Measurements from ENCODE around the gene UBE2R2.

The UBE2R2 gene

DNA sequence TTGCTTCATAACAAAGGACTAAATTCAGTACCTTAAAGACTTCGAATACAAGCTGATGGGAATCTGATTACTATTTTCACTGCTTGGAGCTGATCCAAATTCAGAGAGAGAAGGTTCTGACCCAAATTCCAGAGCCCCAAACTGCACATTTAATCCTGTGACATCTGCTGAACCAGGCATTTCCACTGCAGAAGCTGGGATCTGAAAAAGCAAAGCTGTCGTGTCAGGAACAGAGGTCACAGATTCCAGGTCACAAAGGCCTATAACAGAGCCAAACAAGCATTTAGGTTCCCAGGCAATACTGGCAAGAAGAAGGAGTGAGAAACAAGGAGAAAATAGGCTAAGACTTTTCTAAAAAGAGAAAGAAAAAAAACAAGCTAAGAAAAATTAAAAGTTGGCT, 126.4 kb downstream of the UBE2R2 start:
- no peak for TF ChIP-seq TAF1 (IDR thresholded peaks at IDR 0.05; ENCODE audit: borderline replicate concordance, insufficient read depth, low read length)
- no peak for TF ChIP-seq SIN3A (IDR thresholded peaks at IDR 0.05; ENCODE audit: borderline replicate concordance, insufficient read depth, low read length)
- no peak for TF ChIP-seq POLR2AphosphoS5 (IDR thresholded peaks at IDR 0.05; ENCODE audit: low read depth, low read length)
- TF ChIP-seq, protein P1, sequence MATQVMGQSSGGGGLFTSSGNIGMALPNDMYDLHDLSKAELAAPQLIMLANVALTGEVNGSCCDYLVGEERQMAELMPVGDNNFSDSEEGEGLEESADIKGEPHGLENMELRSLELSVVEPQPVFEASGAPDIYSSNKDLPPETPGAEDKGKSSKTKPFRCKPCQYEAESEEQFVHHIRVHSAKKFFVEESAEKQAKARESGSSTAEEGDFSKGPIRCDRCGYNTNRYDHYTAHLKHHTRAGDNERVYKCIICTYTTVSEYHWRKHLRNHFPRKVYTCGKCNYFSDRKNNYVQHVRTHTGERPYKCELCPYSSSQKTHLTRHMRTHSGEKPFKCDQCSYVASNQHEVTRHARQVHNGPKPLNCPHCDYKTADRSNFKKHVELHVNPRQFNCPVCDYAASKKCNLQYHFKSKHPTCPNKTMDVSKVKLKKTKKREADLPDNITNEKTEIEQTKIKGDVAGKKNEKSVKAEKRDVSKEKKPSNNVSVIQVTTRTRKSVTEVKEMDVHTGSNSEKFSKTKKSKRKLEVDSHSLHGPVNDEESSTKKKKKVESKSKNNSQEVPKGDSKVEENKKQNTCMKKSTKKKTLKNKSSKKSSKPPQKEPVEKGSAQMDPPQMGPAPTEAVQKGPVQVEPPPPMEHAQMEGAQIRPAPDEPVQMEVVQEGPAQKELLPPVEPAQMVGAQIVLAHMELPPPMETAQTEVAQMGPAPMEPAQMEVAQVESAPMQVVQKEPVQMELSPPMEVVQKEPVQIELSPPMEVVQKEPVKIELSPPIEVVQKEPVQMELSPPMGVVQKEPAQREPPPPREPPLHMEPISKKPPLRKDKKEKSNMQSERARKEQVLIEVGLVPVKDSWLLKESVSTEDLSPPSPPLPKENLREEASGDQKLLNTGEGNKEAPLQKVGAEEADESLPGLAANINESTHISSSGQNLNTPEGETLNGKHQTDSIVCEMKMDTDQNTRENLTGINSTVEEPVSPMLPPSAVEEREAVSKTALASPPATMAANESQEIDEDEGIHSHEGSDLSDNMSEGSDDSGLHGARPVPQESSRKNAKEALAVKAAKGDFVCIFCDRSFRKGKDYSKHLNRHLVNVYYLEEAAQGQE (IDR thresholded peaks at IDR 0.05; ENCODE audit: insufficient read depth in 1 of 2, low read depth in 2 of 2, low read length in 2 of 2) = no peak
- TF ChIP-seq FOXP2 (optimal IDR thresholded peaks at IDR 0.05; ENCODE audit: borderline replicate concordance, extremely low read depth, extremely low read length, insufficient read depth) = no peak

DNA sequence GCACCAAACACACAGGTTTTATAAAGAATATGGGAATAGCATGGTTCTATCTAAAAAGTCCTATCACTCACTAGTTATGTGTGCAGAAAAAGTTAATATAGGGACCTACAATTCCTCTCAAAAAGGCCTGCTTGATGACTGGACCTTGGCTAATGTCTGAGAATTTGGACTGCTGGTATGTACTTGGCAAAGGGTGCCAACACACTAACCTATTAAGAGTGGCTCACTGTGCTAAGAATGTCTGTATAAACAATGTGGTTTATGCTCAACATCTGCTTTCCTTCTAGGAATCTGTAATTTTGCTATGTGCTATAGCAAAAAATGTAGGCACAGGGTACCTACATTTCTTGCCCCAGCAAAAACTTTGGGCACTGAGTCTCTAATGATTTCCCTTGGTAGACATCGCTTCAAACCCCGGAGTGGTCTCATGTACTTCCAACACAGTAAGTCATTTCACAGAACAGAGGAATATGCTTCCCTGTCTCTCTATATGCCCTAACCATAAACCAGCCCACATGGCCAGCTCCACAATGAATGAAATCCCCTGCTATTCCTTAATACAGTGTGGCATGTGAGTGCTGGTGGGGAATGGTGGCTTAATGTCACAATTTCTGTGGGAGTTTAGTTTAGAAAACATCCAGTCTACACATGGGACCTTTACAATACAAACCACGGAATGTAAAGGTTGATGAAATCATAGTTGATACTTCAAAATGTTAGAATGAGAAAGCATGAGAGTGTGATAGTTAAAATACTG, 130.0 kb downstream of the UBE2R2 start:
- TF ChIP-seq POLR2AphosphoS5 (IDR thresholded peaks at IDR 0.05; ENCODE audit: low read depth, low read length) = no peak

DNA sequence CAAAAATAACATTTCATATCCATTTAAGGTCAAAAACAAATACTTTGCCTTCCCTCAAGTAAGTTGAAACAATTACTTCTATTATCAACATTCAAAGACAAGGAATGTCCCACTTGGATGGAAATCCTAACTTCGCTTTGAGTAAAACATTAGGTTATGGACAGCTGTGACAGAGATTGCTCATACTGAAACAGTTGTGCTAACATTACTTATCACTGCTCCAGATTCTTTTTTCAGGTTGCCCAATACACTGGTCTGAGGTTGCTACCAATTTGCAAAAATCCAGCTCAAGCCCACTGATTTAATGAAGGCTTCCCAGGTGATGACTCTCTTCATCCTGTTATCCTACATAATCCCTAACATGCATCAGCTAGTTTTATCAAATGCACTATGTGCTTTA, 133.4 kb downstream of the UBE2R2 start:
- TF ChIP-seq TAF1 (IDR thresholded peaks at IDR 0.05; ENCODE audit: borderline replicate concordance, insufficient read depth, low read length) = no peak
- no peak for TF ChIP-seq POLR2AphosphoS5 (IDR thresholded peaks at IDR 0.05; ENCODE audit: low read depth, low read length)
- no peak for TF ChIP-seq FOXP2 (optimal IDR thresholded peaks at IDR 0.05; ENCODE audit: borderline replicate concordance, extremely low read depth, extremely low read length, insufficient read depth)
- TF ChIP-seq SIN3A (IDR thresholded peaks at IDR 0.05; ENCODE audit: borderline replicate concordance, insufficient read depth, low read length) = no peak
- TF ChIP-seq, protein P1 (IDR thresholded peaks at IDR 0.05; ENCODE audit: insufficient read depth in 1 of 2, low read depth in 2 of 2, low read length in 2 of 2) = no peak

DNA sequence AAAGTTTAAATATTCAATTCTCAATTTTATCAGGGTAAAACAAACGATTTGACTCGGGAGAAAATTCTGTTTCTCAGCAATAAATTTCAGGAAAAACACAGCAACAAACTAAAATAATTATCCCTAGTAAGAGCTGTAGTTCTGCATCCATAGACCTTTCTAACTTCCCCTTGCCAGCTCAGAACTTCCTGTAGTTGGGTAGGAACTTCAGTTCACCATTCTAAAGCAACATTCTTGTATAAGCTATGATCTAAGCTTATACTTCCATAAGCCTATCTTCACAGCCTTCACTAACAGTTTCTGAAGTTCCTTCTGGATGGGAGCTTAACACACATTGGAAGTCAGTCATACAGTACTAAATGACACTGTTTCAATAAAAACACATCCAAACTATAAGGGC, 135.1 kb downstream of the UBE2R2 start:
- TF ChIP-seq POLR2AphosphoS5 (IDR thresholded peaks at IDR 0.05; ENCODE audit: low read depth, low read length) (no peak), TAF1 (IDR thresholded peaks at IDR 0.05; ENCODE audit: borderline replicate concordance, insufficient read depth, low read length) (no peak), FOXP2 (optimal IDR thresholded peaks at IDR 0.05; ENCODE audit: borderline replicate concordance, extremely low read depth, extremely low read length, insufficient read depth) (no peak), SIN3A (IDR thresholded peaks at IDR 0.05; ENCODE audit: borderline replicate concordance, insufficient read depth, low read length) (no peak)
- TF ChIP-seq, protein P1 (IDR thresholded peaks at IDR 0.05; ENCODE audit: insufficient read depth in 1 of 2, low read depth in 2 of 2, low read length in 2 of 2) = no peak

DNA sequence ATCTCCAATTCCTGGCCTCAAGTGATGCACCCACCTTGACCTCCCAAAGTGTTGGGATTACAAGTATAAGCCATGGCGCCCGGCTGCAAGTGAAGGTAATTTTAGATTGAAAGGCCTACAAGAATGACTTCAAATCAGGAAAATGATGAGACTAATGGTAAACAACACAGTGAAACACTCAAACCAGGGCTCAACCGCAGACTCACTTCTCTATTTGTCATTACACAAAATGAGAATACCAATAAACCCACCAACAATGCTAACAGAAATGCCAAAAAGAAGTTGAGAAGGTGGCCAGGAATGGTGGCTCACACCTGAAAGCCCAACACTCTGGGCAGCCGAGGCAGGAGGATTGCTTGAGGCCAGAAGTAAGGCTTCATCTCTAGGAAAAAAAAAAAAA, 139.6 kb downstream of the UBE2R2 start:
- no peak for TF ChIP-seq SIN3A (IDR thresholded peaks at IDR 0.05; ENCODE audit: borderline replicate concordance, insufficient read depth, low read length)
- no peak for TF ChIP-seq TAF1 (IDR thresholded peaks at IDR 0.05; ENCODE audit: borderline replicate concordance, insufficient read depth, low read length)
- no peak for TF ChIP-seq FOXP2 (optimal IDR thresholded peaks at IDR 0.05; ENCODE audit: borderline replicate concordance, extremely low read depth, extremely low read length, insufficient read depth)
- TF ChIP-seq, protein P1 (IDR thresholded peaks at IDR 0.05; ENCODE audit: insufficient read depth in 1 of 2, low read depth in 2 of 2, low read length in 2 of 2) = no peak
- TF ChIP-seq POLR2AphosphoS5 (IDR thresholded peaks at IDR 0.05; ENCODE audit: low read depth, low read length) = no peak
